ENCODE results near the gene LYPD6B. TPM values are rescaled to one million over a fixed set of nuclear protein-coding genes. Genes with fewer than 3 reads are reported as not detected.

LYPD6B gene
- total RNA-seq, 1 experiment from 2014 or later, result 6.1 TPM

DNA sequence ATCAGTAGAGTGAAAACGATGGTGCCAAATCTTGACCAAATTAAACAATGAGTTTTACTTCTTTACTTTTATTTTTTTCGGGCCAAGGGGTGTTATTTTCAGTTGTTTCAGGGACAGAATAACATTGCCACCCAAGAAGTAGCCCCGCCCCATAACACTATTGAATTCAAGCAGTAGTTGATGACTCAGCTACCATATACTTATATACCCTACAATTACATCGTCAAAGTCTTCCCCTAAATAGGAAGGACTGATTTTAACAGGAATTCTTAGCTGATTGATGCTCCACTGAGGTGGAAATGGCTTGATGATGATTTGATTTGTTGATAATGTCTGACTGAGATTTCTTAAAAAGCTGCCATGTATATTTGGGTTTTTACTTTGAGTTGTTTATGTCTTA, 24.7 kb downstream of the LYPD6B start (continued):
- no peak for TF ChIP-seq ZFX (IDR thresholded peaks at IDR 0.05)
- TF ChIP-seq, protein P1, sequence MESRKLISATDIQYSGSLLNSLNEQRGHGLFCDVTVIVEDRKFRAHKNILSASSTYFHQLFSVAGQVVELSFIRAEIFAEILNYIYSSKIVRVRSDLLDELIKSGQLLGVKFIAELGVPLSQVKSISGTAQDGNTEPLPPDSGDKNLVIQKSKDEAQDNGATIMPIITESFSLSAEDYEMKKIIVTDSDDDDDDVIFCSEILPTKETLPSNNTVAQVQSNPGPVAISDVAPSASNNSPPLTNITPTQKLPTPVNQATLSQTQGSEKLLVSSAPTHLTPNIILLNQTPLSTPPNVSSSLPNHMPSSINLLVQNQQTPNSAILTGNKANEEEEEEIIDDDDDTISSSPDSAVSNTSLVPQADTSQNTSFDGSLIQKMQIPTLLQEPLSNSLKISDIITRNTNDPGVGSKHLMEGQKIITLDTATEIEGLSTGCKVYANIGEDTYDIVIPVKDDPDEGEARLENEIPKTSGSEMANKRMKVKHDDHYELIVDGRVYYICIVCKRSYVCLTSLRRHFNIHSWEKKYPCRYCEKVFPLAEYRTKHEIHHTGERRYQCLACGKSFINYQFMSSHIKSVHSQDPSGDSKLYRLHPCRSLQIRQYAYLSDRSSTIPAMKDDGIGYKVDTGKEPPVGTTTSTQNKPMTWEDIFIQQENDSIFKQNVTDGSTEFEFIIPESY (IDR thresholded peaks at IDR 0.05; ENCODE audit: extremely low read depth, insufficient replicate concordance, low read length), result no peak
- no peak for TF ChIP-seq EZH2 (IDR thresholded peaks at IDR 0.05)
- TF ChIP-seq, protein P2, sequence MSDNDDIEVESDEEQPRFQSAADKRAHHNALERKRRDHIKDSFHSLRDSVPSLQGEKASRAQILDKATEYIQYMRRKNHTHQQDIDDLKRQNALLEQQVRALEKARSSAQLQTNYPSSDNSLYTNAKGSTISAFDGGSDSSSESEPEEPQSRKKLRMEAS (IDR thresholded peaks at IDR 0.05), result no peak
- TF ChIP-seq JUND (IDR thresholded peaks at IDR 0.05), result no peak
- TF ChIP-seq POLR2AphosphoS5 (IDR thresholded peaks at IDR 0.05; ENCODE audit: low read depth, low read length), result no peak
- no peak for TF ChIP-seq SRF (IDR thresholded peaks at IDR 0.05; ENCODE audit: low read depth)

DNA sequence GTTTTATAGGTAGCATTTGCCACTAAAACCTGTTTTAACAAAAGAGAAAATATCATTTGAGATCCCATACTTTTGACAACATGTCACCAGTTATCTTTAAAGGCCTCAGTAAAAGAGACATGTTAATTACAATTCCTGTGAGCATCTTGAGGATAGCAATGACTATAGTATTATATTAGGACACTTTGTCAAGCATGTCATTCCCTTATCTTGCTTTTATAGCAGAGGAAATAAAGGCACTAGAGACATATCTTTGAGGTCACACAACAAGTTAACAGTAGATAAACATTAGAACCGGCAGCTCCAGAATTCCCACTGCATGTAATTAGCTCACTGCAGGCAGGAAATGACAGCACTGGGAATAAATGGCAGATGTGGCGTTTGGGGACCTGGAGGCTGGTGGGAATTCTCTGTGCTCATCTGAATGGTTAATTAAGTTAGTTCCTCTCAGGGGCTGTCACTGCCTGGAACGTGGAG, 25.9 kb downstream of the LYPD6B start:
- Histone ChIP-seq H3K4me1 (ENCODE audit: control insufficient read depth in 1 of 2, insufficient read depth in 2 of 2, low read length in 2 of 2) (peaks cover 0 to 5% of the 10 kb centered on the region in 2 experiments; a peak in 1 of 4 replicates), H3K27ac (ENCODE audit: low read depth, low read length) (no peak overlapping the region), H3K27me3 (ENCODE audit: insufficient read depth, low read length) (no peaks in the 10 kb centered on the region), H3K79me2 (ENCODE audit: insufficient read depth, low read length) (no peaks in the 10 kb centered on the region), H3K9me2 (ENCODE audit: insufficient read depth) (no peaks in the 10 kb centered on the region), H2AFZ (ENCODE audit: low read depth, low read length, poor library complexity, severe bottlenecking) (no peak overlapping the region), H3K4me2 (ENCODE audit: low read length) (no peak overlapping the region), H4K20me1 (ENCODE audit: insufficient read depth) (no peaks in the 10 kb centered on the region), H3K9ac (ENCODE audit: low read length) (no peak overlapping the region), H3K4me3 (replicated peaks in 1 of 2; ENCODE audit: low read depth in 1 of 2, low read length in 2 of 2) (no peak overlapping the region), H3K9me3 (ENCODE audit: control insufficient read depth in 1 of 2, insufficient read depth in 1 of 2, low read depth in 1 of 2, low read length in 2 of 2) (no peaks in the 10 kb centered on the region), H3K36me3 (ENCODE audit: control insufficient read depth in 1 of 2, insufficient read depth in 2 of 2, low read length in 2 of 2) (no peaks in the 10 kb centered on the region)
- ATAC-seq (no peak), DNase-seq (ENCODE audit: low read depth, low spot score) (no peak)
- ChIA-PET POLR2A (no interaction called here), CTCF (no interaction called here), RAD21 (ENCODE audit: low non-redundant PET in 1 of 2, low total read pairs in 2 of 2, uncharacterized antibody in 2 of 2, unreplicated experiment in 2 of 2) (no interaction called here)
- intact Hi-C loops (cut with micrococcal nuclease), result no loop called here
- TF ChIP-seq YY1 (IDR thresholded peaks at IDR 0.05; ENCODE audit: extremely low read depth, insufficient replicate concordance, low read depth, low read length) (no peak), EZH2 (IDR thresholded peaks at IDR 0.05) (no peak), SRF (IDR thresholded peaks at IDR 0.05; ENCODE audit: low read depth) (no peak), FOSL1 (IDR thresholded peaks at IDR 0.05; ENCODE audit: low read depth) (no peak), TCF7L2 (IDR thresholded peaks at IDR 0.05; ENCODE audit: borderline replicate concordance, extremely low read depth, insufficient read depth, insufficient read length) (no peak), SP1 (IDR thresholded peaks at IDR 0.05; ENCODE audit: low read depth) (no peak), CEBPB (IDR thresholded peaks at IDR 0.05; ENCODE audit: low read depth) (no peak), EZH2phosphoT487 (IDR thresholded peaks at IDR 0.05; ENCODE audit: borderline replicate concordance) (no peak), JUND (IDR thresholded peaks at IDR 0.05) (no peak), EGR1 (IDR thresholded peaks at IDR 0.05; ENCODE audit: low read depth) (no peak), POLR2AphosphoS5 (IDR thresholded peaks at IDR 0.05; ENCODE audit: low read depth, low read length) (no peak)
- TF ChIP-seq, protein P1 (IDR thresholded peaks at IDR 0.05; ENCODE audit: extremely low read depth, insufficient replicate concordance, low read length), result no peak
- TF ChIP-seq, protein P2 (IDR thresholded peaks at IDR 0.05), result no peak
- TF ChIP-seq, protein P3, sequence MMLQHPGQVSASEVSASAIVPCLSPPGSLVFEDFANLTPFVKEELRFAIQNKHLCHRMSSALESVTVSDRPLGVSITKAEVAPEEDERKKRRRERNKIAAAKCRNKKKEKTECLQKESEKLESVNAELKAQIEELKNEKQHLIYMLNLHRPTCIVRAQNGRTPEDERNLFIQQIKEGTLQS (IDR thresholded peaks at IDR 0.05), result no peak
- TF ChIP-seq, protein P4, sequence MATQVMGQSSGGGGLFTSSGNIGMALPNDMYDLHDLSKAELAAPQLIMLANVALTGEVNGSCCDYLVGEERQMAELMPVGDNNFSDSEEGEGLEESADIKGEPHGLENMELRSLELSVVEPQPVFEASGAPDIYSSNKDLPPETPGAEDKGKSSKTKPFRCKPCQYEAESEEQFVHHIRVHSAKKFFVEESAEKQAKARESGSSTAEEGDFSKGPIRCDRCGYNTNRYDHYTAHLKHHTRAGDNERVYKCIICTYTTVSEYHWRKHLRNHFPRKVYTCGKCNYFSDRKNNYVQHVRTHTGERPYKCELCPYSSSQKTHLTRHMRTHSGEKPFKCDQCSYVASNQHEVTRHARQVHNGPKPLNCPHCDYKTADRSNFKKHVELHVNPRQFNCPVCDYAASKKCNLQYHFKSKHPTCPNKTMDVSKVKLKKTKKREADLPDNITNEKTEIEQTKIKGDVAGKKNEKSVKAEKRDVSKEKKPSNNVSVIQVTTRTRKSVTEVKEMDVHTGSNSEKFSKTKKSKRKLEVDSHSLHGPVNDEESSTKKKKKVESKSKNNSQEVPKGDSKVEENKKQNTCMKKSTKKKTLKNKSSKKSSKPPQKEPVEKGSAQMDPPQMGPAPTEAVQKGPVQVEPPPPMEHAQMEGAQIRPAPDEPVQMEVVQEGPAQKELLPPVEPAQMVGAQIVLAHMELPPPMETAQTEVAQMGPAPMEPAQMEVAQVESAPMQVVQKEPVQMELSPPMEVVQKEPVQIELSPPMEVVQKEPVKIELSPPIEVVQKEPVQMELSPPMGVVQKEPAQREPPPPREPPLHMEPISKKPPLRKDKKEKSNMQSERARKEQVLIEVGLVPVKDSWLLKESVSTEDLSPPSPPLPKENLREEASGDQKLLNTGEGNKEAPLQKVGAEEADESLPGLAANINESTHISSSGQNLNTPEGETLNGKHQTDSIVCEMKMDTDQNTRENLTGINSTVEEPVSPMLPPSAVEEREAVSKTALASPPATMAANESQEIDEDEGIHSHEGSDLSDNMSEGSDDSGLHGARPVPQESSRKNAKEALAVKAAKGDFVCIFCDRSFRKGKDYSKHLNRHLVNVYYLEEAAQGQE (IDR thresholded peaks at IDR 0.05; ENCODE audit: low read depth), result no peak
- no TSS peak for BruUV-seq (replicated peaks)
